HG03521 (cell line): ENCODE results near the gene ZNF688.
A peak's percentile ranks its signal among the peaks of the same experiment; 100 is the strongest.
"Not testable (repeated sequence)": the region's sequence is repeated elsewhere in the genome, so short reads cannot be mapped to it uniquely, and the experiment has no call there.

ENCODE experiments used
- ATAC-seq: cut with Tn5 transposase; IDR thresholded peaks from one replicate; pipeline ENCODE4 v1.9.1; 2021; ENCODE audit warnings: mild to moderate bottlenecking, moderate library complexity; ENCODE audit not compliant: unreplicated experiment

ZNF688 gene

GRCh38 chr16:30557957-30558788 is 13.3 kb downstream of the ZNF688 start, which contains the start of gene ZNF764:
Gene ZNF764, minus strand, starts transcription at chr16:30558374. Its CDS starts 192 bp downstream, at chr16:30558182.
- peak; percentile 89 for ATAC-seq

DNA sequence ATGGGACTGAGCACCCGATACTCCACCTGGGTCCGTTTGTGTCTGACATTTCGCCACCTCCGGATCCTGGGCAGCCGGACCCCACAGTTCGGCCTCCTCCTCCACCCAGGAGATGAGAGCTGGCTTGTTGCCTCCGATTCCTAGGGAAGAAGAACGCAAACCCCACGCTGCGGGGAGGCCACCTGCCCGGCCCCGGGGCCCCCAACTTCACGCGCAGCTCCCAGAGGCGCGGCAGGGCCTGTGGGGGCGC is 13.9 kb downstream of the ZNF688 start:
- peak; percentile 11 for ATAC-seq

GRCh38 chr16:30556125-30556473 is 15.4 kb downstream of the ZNF688 start:
- ATAC-seq, result no peak

DNA sequence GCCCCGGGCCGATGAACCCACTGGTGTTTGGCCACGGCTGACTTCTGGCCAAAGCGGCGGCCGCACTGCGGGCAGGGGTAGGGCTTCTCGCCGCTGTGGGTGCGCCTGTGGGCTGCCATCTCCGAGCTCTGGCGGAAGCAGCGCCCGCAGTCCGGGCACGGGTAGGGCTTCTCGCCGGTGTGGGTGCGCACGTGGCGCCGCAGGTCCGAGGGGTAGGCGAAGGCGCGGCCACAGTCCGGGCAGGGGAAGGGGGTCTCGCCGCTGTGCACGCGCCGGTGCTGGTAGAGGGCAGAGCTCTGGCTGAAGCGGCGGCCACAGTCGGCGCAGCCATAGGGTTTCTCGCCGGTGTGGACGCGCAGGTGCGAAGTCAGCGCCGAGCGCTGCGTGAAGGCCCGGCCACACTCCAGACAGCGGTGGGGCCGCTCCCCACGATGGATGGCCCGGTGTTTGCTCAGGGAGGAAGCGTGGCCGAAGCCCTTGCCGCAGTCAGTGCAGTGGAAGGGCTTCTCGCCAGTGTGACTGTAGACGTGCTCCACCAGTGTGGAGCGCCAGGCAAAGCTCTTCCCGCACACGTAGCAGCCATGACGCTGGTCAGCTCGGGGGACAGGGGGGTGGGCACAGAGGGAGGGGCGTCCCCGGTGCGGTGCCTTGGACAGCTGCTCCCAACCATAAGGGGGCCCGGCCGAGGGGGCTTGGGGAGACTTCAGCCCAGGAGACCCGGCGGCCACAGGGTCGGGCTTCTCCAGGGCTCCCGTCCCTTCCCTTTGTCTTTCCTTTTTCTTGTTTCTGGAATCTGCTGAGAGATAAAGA is 16.0 kb downstream of the ZNF688 start:
- ATAC-seq, result no peak

- ATAC-seq, result no peak
Observed at GRCh38 chr16:30554557-30555314, 16.8 kb downstream of the ZNF688 start.

DNA sequence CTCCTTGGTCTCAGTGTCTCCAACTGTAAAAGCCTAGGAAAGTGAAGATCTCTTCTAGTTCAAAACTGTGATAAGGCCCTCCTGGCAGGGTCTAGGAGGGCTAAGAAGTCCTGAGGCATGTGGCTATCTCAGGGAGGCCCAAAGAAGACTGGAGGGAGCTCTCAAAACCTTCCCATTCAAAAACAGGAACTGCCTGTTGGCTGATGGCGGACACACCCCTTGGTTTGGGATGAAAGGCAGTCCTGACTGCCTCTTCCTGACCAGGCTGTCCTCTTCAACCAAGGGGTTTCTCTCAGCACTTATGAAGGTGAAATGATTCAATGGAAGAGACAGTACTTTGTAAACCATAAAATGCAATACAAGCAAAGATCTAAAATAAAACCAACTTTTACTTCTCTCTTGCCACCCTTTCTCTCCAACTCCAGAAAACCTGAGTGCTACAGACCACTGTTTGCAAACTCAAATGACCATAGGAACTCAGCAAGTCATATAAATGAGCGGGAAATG is 18.1 kb downstream of the ZNF688 start:
- no peak for ATAC-seq

DNA sequence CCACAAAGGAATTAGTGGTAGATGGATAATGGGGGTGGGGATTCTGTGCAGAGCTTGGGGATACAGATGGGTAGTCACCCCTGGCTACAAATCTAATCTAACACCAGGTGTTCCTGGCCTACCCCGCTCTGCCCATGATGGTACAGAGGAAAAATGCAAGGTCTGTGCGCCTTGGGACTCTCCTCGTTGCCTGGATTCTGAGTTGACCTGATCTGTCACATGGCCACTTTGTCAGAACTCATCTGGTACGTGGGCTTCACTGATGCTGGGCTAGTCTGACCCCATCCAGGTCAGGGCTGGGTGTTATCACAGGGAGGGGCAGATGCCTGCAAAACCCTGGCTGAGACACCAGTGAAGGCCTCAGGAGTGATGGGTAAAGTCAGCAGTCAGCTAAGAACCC is 18.6 kb downstream of the ZNF688 start:
- no peak for ATAC-seq

DNA sequence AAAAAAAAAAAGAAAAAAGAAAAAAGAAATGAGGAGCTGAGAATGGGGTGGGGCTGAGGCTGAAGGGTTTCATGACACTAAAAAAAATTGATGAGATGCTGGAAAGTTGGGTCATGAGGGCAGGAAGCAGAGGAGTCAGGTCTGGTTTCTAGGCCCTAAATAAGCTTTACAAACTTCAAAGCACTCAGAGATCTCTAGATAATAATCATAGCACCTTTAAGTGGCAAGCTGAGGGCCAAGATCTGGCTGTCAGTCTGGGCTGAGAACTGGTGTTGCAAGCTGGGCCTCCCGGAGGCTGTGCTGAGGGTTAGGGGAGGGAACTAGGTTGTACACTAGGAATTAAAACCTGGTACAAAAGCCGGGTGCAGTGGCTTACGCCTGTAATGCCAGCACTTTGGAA is 19.7 kb downstream of the ZNF688 start:
- ATAC-seq, result no peak

DNA sequence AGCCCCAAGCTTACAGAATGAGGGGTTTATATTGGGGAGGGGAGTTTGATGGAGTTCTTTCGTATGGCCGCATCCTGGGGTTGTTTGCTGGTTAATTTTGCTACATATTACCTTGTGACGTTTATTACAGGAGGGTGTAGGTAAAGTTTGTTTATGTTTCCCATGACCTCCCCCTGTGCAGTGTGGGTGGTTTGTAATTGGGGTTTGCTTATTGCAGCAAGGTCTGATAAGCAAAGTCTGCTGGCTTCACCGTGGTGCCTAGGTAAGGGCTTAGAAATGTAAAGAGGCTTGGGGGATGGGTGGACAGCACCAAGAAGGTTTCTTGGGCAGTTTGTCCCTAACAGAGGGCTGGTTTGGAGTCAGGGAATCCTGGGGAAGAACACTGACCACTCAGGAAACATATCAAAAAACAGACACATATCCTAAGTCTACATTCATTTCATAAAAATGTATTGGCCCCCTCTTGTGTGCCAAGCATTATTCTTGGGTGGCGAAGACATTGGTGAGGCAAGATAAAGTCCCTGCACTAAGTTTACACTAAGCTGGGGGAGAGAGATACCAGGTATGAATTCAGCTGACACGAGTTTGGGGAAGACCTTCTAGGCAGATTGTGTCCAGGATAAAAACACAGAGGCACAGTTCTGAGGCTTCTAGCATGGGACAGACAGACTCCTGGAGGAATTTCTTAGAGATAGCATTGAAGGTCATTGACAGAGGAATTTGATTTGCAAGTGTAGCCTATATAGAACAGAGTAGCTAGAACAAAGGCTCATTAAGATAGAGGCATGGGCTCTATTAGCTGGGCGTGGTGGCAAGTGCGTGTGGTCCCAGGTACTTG is 22.9 kb downstream of the ZNF688 start:
- no peak for ATAC-seq

- ATAC-seq, result no peak
Observed at GRCh38 chr16:30546115-30546514, 25.4 kb downstream of the ZNF688 start.

DNA sequence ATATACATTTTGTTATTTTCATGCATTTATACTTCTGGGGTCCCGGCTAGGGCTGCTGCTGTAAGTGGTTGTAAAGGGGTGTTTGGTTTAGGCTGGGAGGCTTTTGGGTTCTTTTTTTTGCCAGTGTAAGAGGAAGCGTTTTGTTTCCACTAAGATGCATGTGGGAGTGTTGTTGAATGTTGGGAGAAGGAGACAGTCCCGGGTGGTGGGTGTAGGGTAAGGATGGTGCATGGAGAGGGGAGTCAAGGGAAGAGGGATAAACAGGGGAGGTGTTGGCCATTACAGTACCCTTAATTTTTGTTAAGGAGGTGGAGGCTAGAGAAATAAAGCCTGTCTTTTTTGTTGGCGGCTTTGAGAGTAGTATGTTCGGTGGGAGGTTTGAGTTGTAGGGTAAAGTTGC is 28.4 kb downstream of the ZNF688 start:
- no peak for ATAC-seq

DNA sequence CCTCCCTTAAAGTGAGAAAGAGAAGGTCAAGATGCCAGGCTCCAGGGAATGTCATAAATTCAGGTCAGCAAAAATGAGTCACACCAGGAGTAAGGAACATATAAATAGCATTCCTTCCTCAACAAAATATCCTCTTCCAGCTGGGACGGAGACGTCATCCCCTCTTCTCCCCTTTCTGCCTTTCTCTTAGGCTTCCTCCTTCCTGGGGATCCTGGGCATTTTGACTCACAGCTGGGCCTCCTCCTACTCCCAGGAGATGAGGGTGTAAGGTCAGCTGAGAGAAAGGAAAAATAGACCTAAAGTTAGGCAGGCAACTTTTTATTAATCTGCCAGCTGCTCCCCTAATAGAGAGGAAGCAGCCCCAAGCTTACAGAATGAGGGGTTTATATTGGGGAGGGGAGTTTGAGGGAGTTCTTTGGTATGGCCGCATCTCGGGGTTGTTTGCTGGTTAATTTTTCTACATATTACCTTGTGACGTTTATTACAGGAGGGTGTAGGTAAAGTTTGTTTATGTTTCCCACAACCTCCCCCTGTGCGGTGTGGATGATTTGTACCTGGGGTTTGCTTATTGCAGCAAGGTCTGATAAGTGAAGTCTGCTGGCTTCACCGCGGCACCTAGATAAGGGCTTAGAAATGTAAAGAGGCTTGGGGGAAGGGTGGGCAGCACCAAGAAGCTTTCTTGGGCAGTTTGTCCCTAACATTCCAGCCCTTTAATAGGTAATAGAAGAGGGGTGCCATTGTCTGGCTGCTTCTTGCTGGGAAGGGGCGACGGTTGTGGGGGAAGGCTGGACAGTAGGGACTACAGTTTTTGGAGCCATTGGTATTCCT is 29.8 kb downstream of the ZNF688 start:
- ATAC-seq, result no peak

DNA sequence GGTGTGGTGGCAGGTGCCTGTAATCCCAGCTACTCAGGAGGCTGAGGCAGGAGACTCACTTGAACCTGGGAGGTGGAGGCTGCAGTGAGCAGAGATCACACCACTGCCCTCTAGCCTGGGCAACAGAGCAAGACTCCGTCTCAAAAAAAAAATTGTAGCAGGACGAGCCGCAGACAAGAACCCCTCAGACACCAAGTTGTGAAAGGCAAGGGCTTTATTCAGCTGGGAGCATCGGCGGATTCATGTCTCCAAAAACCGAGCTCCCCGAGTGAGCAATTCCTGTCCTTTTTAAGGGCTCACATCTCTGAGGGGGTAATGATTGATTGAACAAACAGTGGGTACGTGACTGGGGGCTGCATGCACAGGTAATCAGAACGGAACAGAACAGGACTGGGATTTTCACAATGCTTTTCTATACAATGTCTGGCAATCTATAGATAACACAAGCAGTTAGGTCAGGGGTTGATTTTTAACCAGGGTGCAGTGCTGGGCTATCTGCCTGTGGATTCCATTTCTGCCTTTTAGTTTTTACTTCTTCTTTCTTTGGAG is 30.5 kb downstream of the ZNF688 start:
- not testable (repeated sequence) for ATAC-seq

GRCh38 chr16:30539986-30540526 is 31.5 kb downstream of the ZNF688 start:
- not testable (repeated sequence) for ATAC-seq

GRCh38 chr16:30539000-30539964 is 32.2 kb downstream of the ZNF688 start:
- no peak for ATAC-seq

DNA sequence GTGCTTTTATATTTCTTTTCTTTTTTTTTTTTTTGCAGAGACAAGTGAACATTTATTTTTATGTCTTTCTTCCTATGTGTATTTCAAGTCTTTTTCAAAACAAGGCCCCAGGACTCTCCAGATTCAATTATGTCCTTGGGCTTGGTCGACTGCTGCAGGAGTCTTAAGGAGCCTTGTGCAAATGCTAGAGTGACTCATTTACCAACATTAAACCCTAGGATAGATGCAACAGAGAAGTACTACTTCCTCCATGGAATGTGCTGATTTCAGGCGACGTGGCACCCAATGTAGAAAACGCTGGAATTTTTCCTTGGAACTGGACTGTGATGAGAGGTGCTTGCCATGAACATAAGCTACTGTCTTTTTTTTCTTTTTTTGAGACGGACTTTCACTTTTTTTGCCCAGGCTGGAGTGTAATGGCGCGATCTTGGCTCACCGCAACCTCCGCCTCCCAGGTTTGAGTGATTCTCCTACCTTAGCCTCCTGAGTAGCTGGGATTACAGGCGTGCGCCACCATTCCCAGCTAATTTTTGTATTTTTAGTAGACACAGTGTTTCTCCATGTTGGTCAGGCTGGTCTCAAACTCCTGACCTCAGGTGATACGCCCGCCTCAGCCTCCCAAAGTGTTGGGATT is 35.0 kb downstream of the ZNF688 start:
- not testable (repeated sequence) for ATAC-seq

- ATAC-seq, result no peak
Observed at GRCh38 chr16:30535777-30536190, 35.7 kb downstream of the ZNF688 start.
